ENCODE results near the gene OPCML. TPM values are rescaled to one million over a fixed set of nuclear protein-coding genes. Genes with fewer than 3 reads are reported as not detected.

Gene OPCML
- polyA plus RNA-seq, 1 donor (not counting 4 experiments of a cell fraction or from before 2014, with no cell fraction given): 0.04 TPM

GRCh38 chr11:133081730-133082452 is 450.4 kb downstream of the OPCML start:
- FAIRE-seq: no peak
- Histone ChIP-seq H3K27ac (ENCODE audit: control insufficient read depth, insufficient read depth, low read length) (no peak overlapping the region), H2AFZ (ENCODE audit: control insufficient read depth, low read length) (no peak overlapping the region), H4K20me1 (ENCODE audit: control insufficient read depth, extremely low read depth, insufficient read depth, low read length) (no peaks in the 10 kb centered on the region), H3K4me2 (ENCODE audit: control insufficient read depth, extremely low read depth, insufficient read depth, low read depth, low read length) (no peak overlapping the region), H3K27me3 (ENCODE audit: control insufficient read depth, extremely low read depth, insufficient read depth, low read length) (no peaks in the 10 kb centered on the region), H3K9me3 (ENCODE audit: control insufficient read depth, low read depth, low read length) (no peaks in the 10 kb centered on the region), H3K36me3 (ENCODE audit: control insufficient read depth in 2 of 2, extremely low read depth in 1 of 2, insufficient read depth in 2 of 2, low read length in 2 of 2) (no peaks in the 10 kb centered on the region), H3K4me3 (ENCODE audit: control insufficient read depth in 2 of 3, extremely low read depth in 1 of 3, insufficient read depth in 2 of 3, low read depth in 1 of 3, low read length in 3 of 3) (no peak overlapping the region), H3K4me1 (ENCODE audit: control insufficient read depth, extremely low read depth, insufficient read depth, low read length) (no peaks in the 10 kb centered on the region), H3K9me1 (ENCODE audit: control insufficient read depth, extremely low read depth, insufficient read depth, low read length) (no peaks in the 10 kb centered on the region), H3K79me2 (ENCODE audit: control insufficient read depth, insufficient read depth, low read length) (no peaks in the 10 kb centered on the region), H3K9ac (ENCODE audit: control insufficient read depth, extremely low read depth, insufficient read depth, low read length) (no peak overlapping the region)
- TF ChIP-seq EZH2 (IDR thresholded peaks at IDR 0.05; ENCODE audit: low read length): no peak
- no peak for TF ChIP-seq CTCF (optimal IDR thresholded peaks at IDR 0.05 in 1 of 3, IDR thresholded peaks at IDR 0.05 in 1 of 3, conservative IDR thresholded peaks at IDR 0.05 in 1 of 3; ENCODE audit: extremely low read depth in 1 of 3, insufficient read depth in 2 of 3, low read length in 3 of 3)
- dilution Hi-C loops (cut with MboI; ENCODE audit: extremely low pct_ligation_motif_present, low sequenced_read_pairs): no loop called here
- DNase-seq (ENCODE audit: low read depth, low spot score): no peak

GRCh38 chr11:133081020-133081419 is 451.3 kb downstream of the OPCML start:
- FAIRE-seq: no peak
- Histone ChIP-seq H3K79me2 (ENCODE audit: control insufficient read depth, insufficient read depth, low read length) (no peaks in the 10 kb centered on the region), H3K9me1 (ENCODE audit: control insufficient read depth, extremely low read depth, insufficient read depth, low read length) (no peaks in the 10 kb centered on the region), H3K4me1 (ENCODE audit: control insufficient read depth, extremely low read depth, insufficient read depth, low read length) (no peaks in the 10 kb centered on the region), H3K36me3 (ENCODE audit: control insufficient read depth in 2 of 2, extremely low read depth in 1 of 2, insufficient read depth in 2 of 2, low read length in 2 of 2) (no peaks in the 10 kb centered on the region), H3K9ac (ENCODE audit: control insufficient read depth, extremely low read depth, insufficient read depth, low read length) (no peak overlapping the region), H3K27ac (ENCODE audit: control insufficient read depth, insufficient read depth, low read length) (no peak overlapping the region), H3K4me2 (ENCODE audit: control insufficient read depth, extremely low read depth, insufficient read depth, low read depth, low read length) (no peak overlapping the region), H2AFZ (ENCODE audit: control insufficient read depth, low read length) (no peak overlapping the region), H4K20me1 (ENCODE audit: control insufficient read depth, extremely low read depth, insufficient read depth, low read length) (no peaks in the 10 kb centered on the region), H3K9me3 (ENCODE audit: control insufficient read depth, low read depth, low read length) (no peaks in the 10 kb centered on the region), H3K27me3 (ENCODE audit: control insufficient read depth, extremely low read depth, insufficient read depth, low read length) (no peaks in the 10 kb centered on the region), H3K4me3 (ENCODE audit: control insufficient read depth in 2 of 3, extremely low read depth in 1 of 3, insufficient read depth in 2 of 3, low read depth in 1 of 3, low read length in 3 of 3) (no peak overlapping the region)
- TF ChIP-seq EZH2 (IDR thresholded peaks at IDR 0.05; ENCODE audit: low read length) (no peak), CTCF (optimal IDR thresholded peaks at IDR 0.05 in 1 of 3, IDR thresholded peaks at IDR 0.05 in 1 of 3, conservative IDR thresholded peaks at IDR 0.05 in 1 of 3; ENCODE audit: extremely low read depth in 1 of 3, insufficient read depth in 2 of 3, low read length in 3 of 3) (no peak)
- no peak for DNase-seq (ENCODE audit: low read depth, low spot score)
- dilution Hi-C loops (cut with MboI; ENCODE audit: extremely low pct_ligation_motif_present, low sequenced_read_pairs): no loop called here

Measured in keratinocyte (primary cell).